Neural cell (in vitro differentiated cells): Measurements from ENCODE around the gene XXYLT1. TPM values are rescaled to one million over a fixed set of nuclear protein-coding genes. Genes with fewer than 3 reads are reported as not detected.

Source experiments
- H2AFZ ChIP-seq: fragments of 200-600, 300-800 bp; sonication (generic), shearing (Covaris generic); 2 replicates; pipeline ENCODE4 v1.6.0; 2014; ENCODE audit warnings: low read depth, mild to moderate bottlenecking, antibody characterized with exemption, low read length, moderate library complexity
- H3F3A ChIP-seq: fragments of 200-600 bp; shearing (Covaris generic); 2 replicates; pipeline ENCODE4 v1.6.1; 2016; ENCODE audit warnings: mild to moderate bottlenecking, moderate library complexity, mixed read lengths, antibody characterized with exemption, low read length; ENCODE audit not compliant: insufficient read depth, poor library complexity, severe bottlenecking
- H3K27ac ChIP-seq: fragments of 200-600, 300-800 bp; sonication (generic), shearing (Covaris generic); 2 replicates; pipeline ENCODE4 v1.5.1; 2014; ENCODE audit warnings: mild to moderate bottlenecking, low read length, moderate library complexity
- H3K27me3 ChIP-seq: fragments of 300-800, 200-600 bp; sonication (generic), shearing (Covaris generic); 2 replicates; pipeline ENCODE4 v1.6.0; 2014; ENCODE audit warnings: mild to moderate bottlenecking, low read depth, low read length, moderate library complexity; ENCODE audit not compliant: insufficient read depth
- H3K36me3 ChIP-seq: fragments of 300-800, 200-600 bp; sonication (generic), shearing (Covaris generic); 2 replicates; pipeline ENCODE4 v1.5.1; 2014; ENCODE audit warnings: mild to moderate bottlenecking, antibody characterized with exemption, low read length, moderate library complexity; ENCODE audit not compliant: insufficient read depth
- H3K4me2 ChIP-seq: fragments of 300-800, 200-600 bp; sonication (generic), shearing (Covaris generic); 2 replicates; pipeline ENCODE4 v1.6.0; 2014; ENCODE audit warnings: mild to moderate bottlenecking, low read length
- H3K4me3 ChIP-seq: fragments of 300-800, 200-600 bp; sonication (generic), shearing (Covaris generic); 2 replicates; pipeline ENCODE4 v1.5.1; 2014; ENCODE audit warnings: mild to moderate bottlenecking, low read length, moderate library complexity
- H3K79me2 ChIP-seq: fragments of 200-600 bp; shearing (Covaris generic); replicated peaks from 2 replicates; pipeline ENCODE4 v1.6.0; 2014; ENCODE audit warnings: mild to moderate bottlenecking, low read length, moderate library complexity; ENCODE audit not compliant: insufficient read depth
- H3K9ac ChIP-seq: fragments of 300-800, 200-600 bp; sonication (generic), shearing (Covaris generic); 2 replicates; pipeline ENCODE4 v1.6.1; 2016; ENCODE audit warnings: mild to moderate bottlenecking, low read length, mixed read lengths
- H3K9me2 ChIP-seq: fragments of 200-600 bp; shearing (Covaris generic); 2 replicates; pipeline ENCODE4 v1.6.1; 2016; ENCODE audit warnings: mild to moderate bottlenecking, low read length, mixed read lengths; ENCODE audit not compliant: insufficient read depth
- H3K9me3 ChIP-seq: fragments of 200-600, 300-800 bp; sonication (generic), shearing (Covaris generic); 2 replicates; pipeline ENCODE4 v1.6.1; 2016; ENCODE audit warnings: mild to moderate bottlenecking, mixed run types, low read length, moderate library complexity, mixed read lengths
- H4K20me1 ChIP-seq: fragments of 200-600 bp; shearing (Covaris generic); 2 replicates; pipeline ENCODE4 v1.6.1; 2016; ENCODE audit warnings: mild to moderate bottlenecking, mixed run types; ENCODE audit not compliant: insufficient read depth
- EP300 ChIP-seq: fragments of 450-650 bp; conservative IDR thresholded peaks from 2 replicates; pipeline ENCODE4 v1.6.1; 2014; ENCODE audit warnings: antibody characterized with exemption, mild to moderate bottlenecking, moderate library complexity; ENCODE audit not compliant: poor library complexity, severe bottlenecking
- EZH2 ChIP-seq: fragments of 200-600, 300-800 bp; shearing (Covaris generic), sonication (generic); IDR thresholded peaks from 2 replicates; pipeline ENCODE4 v1.6.1; 2014; ENCODE audit warnings: antibody characterized with exemption, low read length, borderline replicate concordance, mild to moderate bottlenecking; ENCODE audit not compliant: insufficient read depth, poor library complexity, severe bottlenecking
- MXI1 ChIP-seq: fragments of 450-650 bp; conservative IDR thresholded peaks from 2 replicates; pipeline ENCODE4 v1.6.1; 2014; ENCODE audit warnings: antibody characterized with exemption, mild to moderate bottlenecking; ENCODE audit not compliant: poor library complexity, severe bottlenecking
- POLR2AphosphoS5 ChIP-seq: IDR thresholded peaks from 2 replicates; pipeline ENCODE4 v1.6.1; 2012
- RAD21 ChIP-seq: fragments of 450-650 bp; conservative IDR thresholded peaks from 2 replicates; pipeline ENCODE4 v1.6.1; 2014; ENCODE audit warnings: antibody characterized with exemption, mild to moderate bottlenecking, moderate library complexity
- SMC3 ChIP-seq: fragments of 450-650 bp; conservative IDR thresholded peaks from 2 replicates; pipeline ENCODE4 v1.6.1; 2014; ENCODE audit warnings: antibody characterized with exemption, mild to moderate bottlenecking, moderate library complexity; ENCODE audit not compliant: poor library complexity
- TAF1 ChIP-seq: IDR thresholded peaks from 2 replicates; pipeline ENCODE4 v1.6.1; 2012; ENCODE audit warnings: low read depth
- polyA plus RNA-seq: library from polyadenylated mRNA; depleted of rRNA; stranded (reverse); fragments of >200 nt; gene quantifications from 2 replicates; pipeline ENCODE4 v1.2.3, GENCODE V29; 2014
- TF ChIP-seq, protein P1 (sequence below): fragments of 450-650 bp; IDR thresholded peaks from 2 replicates; pipeline ENCODE4 v1.5.1; 2014; ENCODE audit warnings: antibody characterized with exemption, mild to moderate bottlenecking, moderate library complexity; ENCODE audit not compliant: poor library complexity, severe bottlenecking
- TF ChIP-seq, protein P2 (sequence below): IDR thresholded peaks from 2 replicates; pipeline ENCODE4 v1.6.1; 2012; ENCODE audit warnings: borderline replicate concordance

XXYLT1 gene
- polyA plus RNA-seq, 1 donor from 2014 or later: 25.4 TPM

DNA sequence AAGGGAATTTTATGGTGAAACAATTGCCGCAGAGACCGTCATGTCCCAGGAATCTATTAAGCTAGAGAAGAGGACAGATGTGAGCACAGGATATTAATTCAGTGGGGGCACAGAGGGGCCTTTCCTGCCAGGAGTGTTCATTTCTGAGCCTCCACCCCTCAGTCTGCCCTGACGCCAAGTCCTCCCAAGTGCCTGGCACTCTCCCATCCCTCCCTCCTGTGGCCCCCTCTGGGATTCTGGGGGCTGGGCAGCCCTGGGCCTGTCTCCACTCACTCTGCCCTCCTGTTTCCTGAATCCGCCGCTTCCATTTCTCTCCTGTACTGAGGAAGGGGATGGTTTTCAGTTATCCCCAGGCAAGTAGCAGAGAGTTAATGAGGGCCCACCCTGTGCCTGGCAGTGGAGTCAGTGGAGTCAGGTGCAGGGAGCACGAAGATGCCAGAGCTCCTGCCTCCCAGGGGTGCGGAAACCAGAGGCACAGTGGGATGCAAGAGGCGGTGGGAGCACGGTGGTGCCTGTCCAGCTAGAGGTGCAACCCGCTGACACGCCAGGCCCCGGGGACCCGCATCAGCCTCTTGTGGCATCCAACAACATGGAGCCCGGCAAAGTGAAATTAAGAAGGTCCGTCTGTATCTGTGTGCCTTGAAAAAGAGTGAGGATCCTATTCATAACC is 212.5 kb downstream of the XXYLT1 start:
- no peak overlapping the region for H3K4me2 ChIP-seq
- H3K9ac ChIP-seq: no peak overlapping the region
- H3K27me3 ChIP-seq: no peaks in the 10 kb centered on the region
- H3F3A ChIP-seq: no peaks in the 10 kb centered on the region
- no peaks in the 10 kb centered on the region for H3K9me2 ChIP-seq
- no peaks in the 10 kb centered on the region for H3K79me2 ChIP-seq
- no peak overlapping the region for H3K27ac ChIP-seq
- TF ChIP-seq TAF1 (no peak), SMC3 (no peak), EZH2 (no peak), MXI1 (no peak), RAD21 (no peak), POLR2AphosphoS5 (no peak), EP300 (no peak)
- TF ChIP-seq, protein P1, sequence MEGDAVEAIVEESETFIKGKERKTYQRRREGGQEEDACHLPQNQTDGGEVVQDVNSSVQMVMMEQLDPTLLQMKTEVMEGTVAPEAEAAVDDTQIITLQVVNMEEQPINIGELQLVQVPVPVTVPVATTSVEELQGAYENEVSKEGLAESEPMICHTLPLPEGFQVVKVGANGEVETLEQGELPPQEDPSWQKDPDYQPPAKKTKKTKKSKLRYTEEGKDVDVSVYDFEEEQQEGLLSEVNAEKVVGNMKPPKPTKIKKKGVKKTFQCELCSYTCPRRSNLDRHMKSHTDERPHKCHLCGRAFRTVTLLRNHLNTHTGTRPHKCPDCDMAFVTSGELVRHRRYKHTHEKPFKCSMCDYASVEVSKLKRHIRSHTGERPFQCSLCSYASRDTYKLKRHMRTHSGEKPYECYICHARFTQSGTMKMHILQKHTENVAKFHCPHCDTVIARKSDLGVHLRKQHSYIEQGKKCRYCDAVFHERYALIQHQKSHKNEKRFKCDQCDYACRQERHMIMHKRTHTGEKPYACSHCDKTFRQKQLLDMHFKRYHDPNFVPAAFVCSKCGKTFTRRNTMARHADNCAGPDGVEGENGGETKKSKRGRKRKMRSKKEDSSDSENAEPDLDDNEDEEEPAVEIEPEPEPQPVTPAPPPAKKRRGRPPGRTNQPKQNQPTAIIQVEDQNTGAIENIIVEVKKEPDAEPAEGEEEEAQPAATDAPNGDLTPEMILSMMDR: no peak
- TF ChIP-seq, protein P2, sequence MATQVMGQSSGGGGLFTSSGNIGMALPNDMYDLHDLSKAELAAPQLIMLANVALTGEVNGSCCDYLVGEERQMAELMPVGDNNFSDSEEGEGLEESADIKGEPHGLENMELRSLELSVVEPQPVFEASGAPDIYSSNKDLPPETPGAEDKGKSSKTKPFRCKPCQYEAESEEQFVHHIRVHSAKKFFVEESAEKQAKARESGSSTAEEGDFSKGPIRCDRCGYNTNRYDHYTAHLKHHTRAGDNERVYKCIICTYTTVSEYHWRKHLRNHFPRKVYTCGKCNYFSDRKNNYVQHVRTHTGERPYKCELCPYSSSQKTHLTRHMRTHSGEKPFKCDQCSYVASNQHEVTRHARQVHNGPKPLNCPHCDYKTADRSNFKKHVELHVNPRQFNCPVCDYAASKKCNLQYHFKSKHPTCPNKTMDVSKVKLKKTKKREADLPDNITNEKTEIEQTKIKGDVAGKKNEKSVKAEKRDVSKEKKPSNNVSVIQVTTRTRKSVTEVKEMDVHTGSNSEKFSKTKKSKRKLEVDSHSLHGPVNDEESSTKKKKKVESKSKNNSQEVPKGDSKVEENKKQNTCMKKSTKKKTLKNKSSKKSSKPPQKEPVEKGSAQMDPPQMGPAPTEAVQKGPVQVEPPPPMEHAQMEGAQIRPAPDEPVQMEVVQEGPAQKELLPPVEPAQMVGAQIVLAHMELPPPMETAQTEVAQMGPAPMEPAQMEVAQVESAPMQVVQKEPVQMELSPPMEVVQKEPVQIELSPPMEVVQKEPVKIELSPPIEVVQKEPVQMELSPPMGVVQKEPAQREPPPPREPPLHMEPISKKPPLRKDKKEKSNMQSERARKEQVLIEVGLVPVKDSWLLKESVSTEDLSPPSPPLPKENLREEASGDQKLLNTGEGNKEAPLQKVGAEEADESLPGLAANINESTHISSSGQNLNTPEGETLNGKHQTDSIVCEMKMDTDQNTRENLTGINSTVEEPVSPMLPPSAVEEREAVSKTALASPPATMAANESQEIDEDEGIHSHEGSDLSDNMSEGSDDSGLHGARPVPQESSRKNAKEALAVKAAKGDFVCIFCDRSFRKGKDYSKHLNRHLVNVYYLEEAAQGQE: no peak
- no peaks in the 10 kb centered on the region for H3K9me3 ChIP-seq
- no peak overlapping the region for H2AFZ ChIP-seq
- no peak overlapping the region for H3K4me3 ChIP-seq
- H4K20me1 ChIP-seq: no peaks in the 10 kb centered on the region
- H3K36me3 ChIP-seq: no peaks in the 10 kb centered on the region

DNA sequence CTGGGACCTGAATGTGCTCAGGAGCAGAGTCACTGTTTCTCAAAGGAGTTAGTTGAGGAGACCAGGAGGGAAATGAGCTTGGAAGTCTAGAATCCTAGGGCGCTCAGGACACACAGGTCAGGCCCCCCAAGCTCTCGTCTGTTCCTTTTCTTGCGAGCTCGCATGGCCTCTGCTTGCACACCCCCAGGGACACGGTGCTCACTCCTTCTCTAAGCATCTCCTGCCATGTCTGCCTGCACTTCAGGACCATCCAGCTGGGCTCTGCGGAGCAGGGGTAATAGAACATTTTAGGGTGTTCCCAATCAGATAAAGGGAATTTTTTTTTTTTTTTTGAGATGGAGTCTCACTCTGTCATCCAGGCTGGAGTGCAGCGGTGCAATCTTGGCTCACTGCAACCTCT is 213.2 kb downstream of the XXYLT1 start:
- no peaks in the 10 kb centered on the region for H3K27me3 ChIP-seq
- no peak overlapping the region for H3K4me3 ChIP-seq
- no peak overlapping the region for H3K27ac ChIP-seq
- H3K79me2 ChIP-seq: no peaks in the 10 kb centered on the region
- no peaks in the 10 kb centered on the region for H4K20me1 ChIP-seq
- no peaks in the 10 kb centered on the region for H3K9me3 ChIP-seq
- H3K36me3 ChIP-seq: no peaks in the 10 kb centered on the region
- H3K4me2 ChIP-seq: no peak overlapping the region
- H3F3A ChIP-seq: no peaks in the 10 kb centered on the region
- TF ChIP-seq, protein P2: no peak
- TF ChIP-seq RAD21 (no peak), TAF1 (no peak), POLR2AphosphoS5 (no peak), EZH2 (no peak), EP300 (no peak), SMC3 (no peak)
- TF ChIP-seq, protein P1: no peak
- no peak overlapping the region for H2AFZ ChIP-seq
- H3K9me2 ChIP-seq: no peaks in the 10 kb centered on the region
- no peak overlapping the region for H3K9ac ChIP-seq
